T1000 (cell line): ENCODE measurements around the gene ZNF280D.

Experiments
- DNase-seq: peaks from one replicate; lab custom pipeline; 2025; ENCODE audit warnings: mixed read lengths; lab: John Stamatoyannopoulos, UW

ZNF280D gene

GRCh38 chr15:56628893-56629532 lies 104.3 kb downstream of the ZNF280D start:
- no peak for DNase-seq

GRCh38 chr15:56619887-56620286 lies 113.4 kb downstream of the ZNF280D start:
- no peak for DNase-seq

- DNase-seq, result no peak
Measured at GRCh38 chr15:56617628-56618027, 115.7 kb downstream of the ZNF280D start.

GRCh38 chr15:56616551-56616950 lies 116.8 kb downstream of the ZNF280D start:
- DNase-seq, result no peak

GRCh38 chr15:56613811-56614210 lies 119.5 kb downstream of the ZNF280D start:
- no peak for DNase-seq

- no peak for DNase-seq
Measured at GRCh38 chr15:56608993-56609392, 124.3 kb downstream of the ZNF280D start.

- DNase-seq, result no peak
Measured at GRCh38 chr15:56608140-56608778, 125.0 kb downstream of the ZNF280D start.

GRCh38 chr15:56602253-56602652 lies 131.1 kb downstream of the ZNF280D start:
- DNase-seq, result no peak

GRCh38 chr15:56600380-56600779 lies 132.9 kb downstream of the ZNF280D start:
- DNase-seq, result no peak

GRCh38 chr15:56598991-56599390 lies 134.3 kb downstream of the ZNF280D start:
- DNase-seq, result no peak

GRCh38 chr15:56587686-56588085 lies 145.6 kb downstream of the ZNF280D start:
- DNase-seq, result no peak

- no peak for DNase-seq
Measured at GRCh38 chr15:56586206-56586605, 147.1 kb downstream of the ZNF280D start.

- no peak for DNase-seq
Measured at GRCh38 chr15:56582785-56583184, 150.5 kb downstream of the ZNF280D start.
